ENCODE data around the gene NOTUM.

- no peak for TF ChIP-seq CEBPB (IDR thresholded peaks at IDR 0.05; ENCODE audit: borderline replicate concordance in 1 of 2, low read depth in 2 of 2, low read length in 2 of 2)
- no peak for TF ChIP-seq SRF (IDR thresholded peaks at IDR 0.05; ENCODE audit: low read depth in 2 of 2, low read length in 2 of 2)
- no peak for TF ChIP-seq CHD2 (IDR thresholded peaks at IDR 0.05; ENCODE audit: borderline replicate concordance, low read depth, low read length)
- TF ChIP-seq, protein P1, sequence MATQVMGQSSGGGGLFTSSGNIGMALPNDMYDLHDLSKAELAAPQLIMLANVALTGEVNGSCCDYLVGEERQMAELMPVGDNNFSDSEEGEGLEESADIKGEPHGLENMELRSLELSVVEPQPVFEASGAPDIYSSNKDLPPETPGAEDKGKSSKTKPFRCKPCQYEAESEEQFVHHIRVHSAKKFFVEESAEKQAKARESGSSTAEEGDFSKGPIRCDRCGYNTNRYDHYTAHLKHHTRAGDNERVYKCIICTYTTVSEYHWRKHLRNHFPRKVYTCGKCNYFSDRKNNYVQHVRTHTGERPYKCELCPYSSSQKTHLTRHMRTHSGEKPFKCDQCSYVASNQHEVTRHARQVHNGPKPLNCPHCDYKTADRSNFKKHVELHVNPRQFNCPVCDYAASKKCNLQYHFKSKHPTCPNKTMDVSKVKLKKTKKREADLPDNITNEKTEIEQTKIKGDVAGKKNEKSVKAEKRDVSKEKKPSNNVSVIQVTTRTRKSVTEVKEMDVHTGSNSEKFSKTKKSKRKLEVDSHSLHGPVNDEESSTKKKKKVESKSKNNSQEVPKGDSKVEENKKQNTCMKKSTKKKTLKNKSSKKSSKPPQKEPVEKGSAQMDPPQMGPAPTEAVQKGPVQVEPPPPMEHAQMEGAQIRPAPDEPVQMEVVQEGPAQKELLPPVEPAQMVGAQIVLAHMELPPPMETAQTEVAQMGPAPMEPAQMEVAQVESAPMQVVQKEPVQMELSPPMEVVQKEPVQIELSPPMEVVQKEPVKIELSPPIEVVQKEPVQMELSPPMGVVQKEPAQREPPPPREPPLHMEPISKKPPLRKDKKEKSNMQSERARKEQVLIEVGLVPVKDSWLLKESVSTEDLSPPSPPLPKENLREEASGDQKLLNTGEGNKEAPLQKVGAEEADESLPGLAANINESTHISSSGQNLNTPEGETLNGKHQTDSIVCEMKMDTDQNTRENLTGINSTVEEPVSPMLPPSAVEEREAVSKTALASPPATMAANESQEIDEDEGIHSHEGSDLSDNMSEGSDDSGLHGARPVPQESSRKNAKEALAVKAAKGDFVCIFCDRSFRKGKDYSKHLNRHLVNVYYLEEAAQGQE (IDR thresholded peaks at IDR 0.05; ENCODE audit: low read depth, low read length): no peak
- TF ChIP-seq, protein P2, sequence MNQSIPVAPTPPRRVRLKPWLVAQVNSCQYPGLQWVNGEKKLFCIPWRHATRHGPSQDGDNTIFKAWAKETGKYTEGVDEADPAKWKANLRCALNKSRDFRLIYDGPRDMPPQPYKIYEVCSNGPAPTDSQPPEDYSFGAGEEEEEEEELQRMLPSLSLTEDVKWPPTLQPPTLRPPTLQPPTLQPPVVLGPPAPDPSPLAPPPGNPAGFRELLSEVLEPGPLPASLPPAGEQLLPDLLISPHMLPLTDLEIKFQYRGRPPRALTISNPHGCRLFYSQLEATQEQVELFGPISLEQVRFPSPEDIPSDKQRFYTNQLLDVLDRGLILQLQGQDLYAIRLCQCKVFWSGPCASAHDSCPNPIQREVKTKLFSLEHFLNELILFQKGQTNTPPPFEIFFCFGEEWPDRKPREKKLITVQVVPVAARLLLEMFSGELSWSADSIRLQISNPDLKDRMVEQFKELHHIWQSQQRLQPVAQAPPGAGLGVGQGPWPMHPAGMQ (IDR thresholded peaks at IDR 0.05; ENCODE audit: borderline replicate concordance): no peak
- TF ChIP-seq CTCF (IDR thresholded peaks at IDR 0.05 in 2 of 3, conservative IDR thresholded peaks at IDR 0.05 in 1 of 3; ENCODE audit: control insufficient read depth in 2 of 3, extremely low read depth in 1 of 3, insufficient read depth in 1 of 3, low read depth in 3 of 3, low read length in 3 of 3): no peak
- TF ChIP-seq POLR2AphosphoS5 (IDR thresholded peaks at IDR 0.05; ENCODE audit: low read length): no peak
- no peak for TF ChIP-seq MAX (IDR thresholded peaks at IDR 0.05; ENCODE audit: low read depth, low read length)
- no peak for TF ChIP-seq ZNF207 (IDR thresholded peaks at IDR 0.05; ENCODE audit: borderline replicate concordance)
- no peak for TF ChIP-seq NFYB (IDR thresholded peaks at IDR 0.05; ENCODE audit: insufficient read depth, low read depth, low read length)
Observed at GRCh38 chr17:82000803-82001570, 40.0 kb upstream of the NOTUM start.
